B cell (primary cell): ENCODE measurements around the gene ODC1.

Experiments
- CTCF ChIP-seq: fragments of 200-600 bp; IDR thresholded peaks from one replicate; pipeline ENCODE4 v1.8.0; 2022; ENCODE audit warnings: antibody characterized with exemption, mild to moderate bottlenecking
- EZH2 ChIP-seq: IDR thresholded peaks from 2 replicates; pipeline ENCODE4 v1.6.1; 2012; ENCODE audit warnings: borderline replicate concordance, low read depth, mild to moderate bottlenecking, moderate library complexity, low read length; ENCODE audit not compliant: insufficient read depth, poor library complexity, severe bottlenecking

GRCh38 chr2:10410001-10410822, 37.9 kb downstream of the ODC1 start:
- TF ChIP-seq CTCF: no peak
- no peak for TF ChIP-seq EZH2
